PFSK-1 (cell line): ENCODE results near the gene GRK2.

Source experiments
- POLR2AphosphoS5 ChIP-seq: IDR thresholded peaks from 2 replicates; pipeline ENCODE4 v1.6.1; 2012; ENCODE audit warnings: low read depth, mild to moderate bottlenecking, control low read depth, low read length, moderate library complexity
- SIN3A ChIP-seq: IDR thresholded peaks from 2 replicates; pipeline ENCODE4 v1.6.1; 2012; ENCODE audit warnings: mild to moderate bottlenecking, low read length, moderate library complexity, borderline replicate concordance; ENCODE audit not compliant: insufficient read depth
- TAF1 ChIP-seq: IDR thresholded peaks from 2 replicates; pipeline ENCODE4 v1.6.1; 2012; ENCODE audit warnings: low read length, control low read depth, borderline replicate concordance; ENCODE audit not compliant: insufficient read depth

DNA sequence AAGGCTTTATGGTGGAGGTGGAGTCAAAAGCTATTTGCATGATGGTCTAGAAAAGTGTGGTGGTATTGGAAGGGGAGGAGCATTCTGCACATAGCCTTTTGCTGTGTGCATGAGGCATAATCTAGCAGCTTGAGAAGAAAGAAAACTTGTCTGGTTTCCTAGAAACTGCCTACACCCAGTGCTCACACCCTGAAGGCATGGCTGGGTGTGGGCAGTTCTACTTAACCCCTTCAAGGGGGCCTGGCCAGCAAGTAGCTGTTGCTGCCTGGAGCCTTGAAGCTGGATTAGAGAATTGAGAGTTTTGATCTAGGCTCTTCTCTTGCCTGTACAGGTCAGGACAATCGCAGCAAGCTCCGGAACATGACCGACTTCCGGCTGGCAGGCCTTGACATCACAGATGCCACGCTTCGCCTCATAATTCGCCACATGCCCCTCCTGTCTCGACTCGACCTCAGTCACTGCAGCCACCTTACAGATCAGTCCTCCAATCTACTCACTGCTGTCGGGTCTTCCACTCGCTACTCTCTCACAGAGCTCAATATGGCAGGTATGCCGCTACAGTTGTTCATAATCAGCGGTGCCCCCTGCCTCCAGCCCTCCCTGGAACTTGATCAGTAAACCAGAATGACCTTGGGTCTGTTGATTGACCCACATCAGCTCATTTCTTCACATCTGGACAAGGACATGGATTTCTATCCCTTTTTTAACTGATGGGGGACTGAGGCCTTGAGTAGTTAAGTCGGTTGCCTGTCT, 12.2 kb upstream of the GRK2 start:
- TF ChIP-seq TAF1, result no peak
- no peak for TF ChIP-seq POLR2AphosphoS5
- no peak for TF ChIP-seq SIN3A
